ENCODE data around the gene CXXC5. TPM values are rescaled to one million over a fixed set of nuclear protein-coding genes. Genes with fewer than 3 reads are reported as not detected.

Gene CXXC5
- total and polyA plus RNA-seq, 2 experiments from 2014 or later = 90.9 to 106 TPM

GRCh38 chr5:139649082-139649991 lies 1.2 kb downstream of the CXXC5 start:
- Histone ChIP-seq H3K36me3 (replicated peaks; ENCODE audit: insufficient read depth, low read depth) (no peaks in the 10 kb centered on the region), H3K79me2 (peaks cover 54% of the 10 kb centered on the region), H3K27me3 (no peaks in the 10 kb centered on the region), H2AFZ (peak overlapping the region; percentile 55), H3K9me3 (ENCODE audit: low read depth) (no peaks in the 10 kb centered on the region), H3K9me2 (replicated peaks; ENCODE audit: insufficient read depth) (no peaks in the 10 kb centered on the region), H3K27ac (peak overlapping the region; percentile 93), H4K20me1 (ENCODE audit: insufficient read depth, poor library complexity, severe bottlenecking) (peaks cover 20% of the 10 kb centered on the region), H3K4me1 (ENCODE audit: insufficient read depth) (peaks cover 52% of the 10 kb centered on the region), H3K4me3 (peak overlapping the region; percentile 97), H3K4me2 (peak overlapping the region; percentile 94)
- 1% methylated on average over 64 of the region's 77 CpGs for WGBS (ENCODE audit: low lambda C conversion rate, missing lambda C conversion rate)
- peak; percentile 63 for DNase-seq (ENCODE audit: low spot score)
- no peak for TF ChIP-seq EZH2phosphoT487 (IDR thresholded peaks at IDR 0.05; ENCODE audit: low read depth, severe bottlenecking, unreplicated experiment)
- TF ChIP-seq, protein P1, sequence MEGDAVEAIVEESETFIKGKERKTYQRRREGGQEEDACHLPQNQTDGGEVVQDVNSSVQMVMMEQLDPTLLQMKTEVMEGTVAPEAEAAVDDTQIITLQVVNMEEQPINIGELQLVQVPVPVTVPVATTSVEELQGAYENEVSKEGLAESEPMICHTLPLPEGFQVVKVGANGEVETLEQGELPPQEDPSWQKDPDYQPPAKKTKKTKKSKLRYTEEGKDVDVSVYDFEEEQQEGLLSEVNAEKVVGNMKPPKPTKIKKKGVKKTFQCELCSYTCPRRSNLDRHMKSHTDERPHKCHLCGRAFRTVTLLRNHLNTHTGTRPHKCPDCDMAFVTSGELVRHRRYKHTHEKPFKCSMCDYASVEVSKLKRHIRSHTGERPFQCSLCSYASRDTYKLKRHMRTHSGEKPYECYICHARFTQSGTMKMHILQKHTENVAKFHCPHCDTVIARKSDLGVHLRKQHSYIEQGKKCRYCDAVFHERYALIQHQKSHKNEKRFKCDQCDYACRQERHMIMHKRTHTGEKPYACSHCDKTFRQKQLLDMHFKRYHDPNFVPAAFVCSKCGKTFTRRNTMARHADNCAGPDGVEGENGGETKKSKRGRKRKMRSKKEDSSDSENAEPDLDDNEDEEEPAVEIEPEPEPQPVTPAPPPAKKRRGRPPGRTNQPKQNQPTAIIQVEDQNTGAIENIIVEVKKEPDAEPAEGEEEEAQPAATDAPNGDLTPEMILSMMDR (IDR thresholded peaks at IDR 0.05; ENCODE audit: poor library complexity) = no peak
- no peak for TF ChIP-seq EZH2 (IDR thresholded peaks at IDR 0.05; ENCODE audit: borderline replicate concordance)

DNA sequence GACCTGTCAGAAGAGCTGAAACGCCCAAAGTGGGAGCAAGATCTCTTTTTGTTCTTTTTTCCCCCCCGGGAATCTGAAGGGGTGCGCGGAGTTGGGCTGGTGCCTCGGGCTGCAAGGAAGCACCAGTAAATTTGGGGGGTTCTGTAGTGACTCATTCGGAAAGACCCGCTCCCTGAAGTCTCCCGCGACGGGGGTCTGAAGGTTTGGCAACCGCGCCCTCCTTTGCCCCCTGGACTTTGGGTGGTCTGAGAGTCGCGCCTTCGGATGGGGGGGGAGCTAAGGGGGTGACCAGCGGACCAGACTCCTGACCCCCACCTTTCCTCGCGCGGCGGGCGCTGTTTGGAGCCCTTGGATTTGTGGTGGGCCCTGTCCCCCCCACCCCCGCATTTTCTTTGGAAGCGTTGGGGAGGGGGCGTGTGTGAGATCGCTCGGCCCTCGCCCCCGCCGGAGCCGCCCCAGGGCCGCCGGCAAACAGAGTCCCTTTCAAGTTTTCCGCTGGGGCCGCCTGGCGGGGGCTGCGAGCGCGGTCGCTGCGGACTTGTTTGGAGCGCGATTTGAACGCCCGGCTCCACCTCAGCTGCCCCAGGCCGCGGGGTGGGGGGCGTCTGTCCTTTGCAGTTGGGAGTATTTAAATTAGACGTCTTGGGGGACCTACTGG lies 2.0 kb downstream of the CXXC5 start:
- peaks cover 27% of the 10 kb centered on the region for H4K20me1 ChIP-seq (ENCODE audit: insufficient read depth, poor library complexity, severe bottlenecking)
- peak overlapping the region; percentile 94 for H3K4me2 ChIP-seq
- TF ChIP-seq EZH2phosphoT487 (IDR thresholded peaks at IDR 0.05; ENCODE audit: low read depth, severe bottlenecking, unreplicated experiment) = peak; percentile 28
- TF ChIP-seq EZH2 (IDR thresholded peaks at IDR 0.05; ENCODE audit: borderline replicate concordance) = no peak
- TF ChIP-seq, protein P1 (IDR thresholded peaks at IDR 0.05; ENCODE audit: poor library complexity) = peak; percentile 25
- under 1% methylated on average over 36 of the region's 48 CpGs for WGBS (ENCODE audit: low lambda C conversion rate, missing lambda C conversion rate)
- peaks cover 55% of the 10 kb centered on the region for H3K4me1 ChIP-seq (ENCODE audit: insufficient read depth)
- H3K9me3 ChIP-seq (ENCODE audit: low read depth) = no peaks in the 10 kb centered on the region
- H2AFZ ChIP-seq = no peak overlapping the region
- DNase-seq (ENCODE audit: low spot score) = peak; percentile 76
- peaks cover 62% of the 10 kb centered on the region for H3K79me2 ChIP-seq
- H3K36me3 ChIP-seq (replicated peaks; ENCODE audit: insufficient read depth, low read depth) = no peaks in the 10 kb centered on the region
- peak overlapping the region; percentile 93 for H3K27ac ChIP-seq
- peak overlapping the region; percentile 97 for H3K4me3 ChIP-seq
- no peaks in the 10 kb centered on the region for H3K27me3 ChIP-seq
- H3K9me2 ChIP-seq (replicated peaks; ENCODE audit: insufficient read depth) = no peaks in the 10 kb centered on the region

GRCh38 chr5:139650689-139651042 lies 2.5 kb downstream of the CXXC5 start:
- Histone ChIP-seq H4K20me1 (ENCODE audit: insufficient read depth, poor library complexity, severe bottlenecking) (peaks cover 28% of the 10 kb centered on the region), H3K79me2 (peaks cover 66% of the 10 kb centered on the region)

More at GRCh38 chr5:139650689-139651042, 2.5 kb downstream of the CXXC5 start:
- Histone ChIP-seq H3K9me3 (ENCODE audit: low read depth) (no peaks in the 10 kb centered on the region), H3K9me2 (replicated peaks; ENCODE audit: insufficient read depth) (no peaks in the 10 kb centered on the region), H3K27me3 (no peaks in the 10 kb centered on the region), H3K4me1 (ENCODE audit: insufficient read depth) (peaks cover 60% of the 10 kb centered on the region), H3K4me3 (peak overlapping the region; percentile 97), H2AFZ (no peak overlapping the region), H3K4me2 (peak overlapping the region; percentile 94), H3K36me3 (replicated peaks; ENCODE audit: insufficient read depth, low read depth) (no peaks in the 10 kb centered on the region), H3K27ac (peak overlapping the region; percentile 93)
- 9% methylated on average over 12 of the region's 13 CpGs for WGBS (ENCODE audit: low lambda C conversion rate, missing lambda C conversion rate)
- no peak for TF ChIP-seq EZH2 (IDR thresholded peaks at IDR 0.05; ENCODE audit: borderline replicate concordance)
- TF ChIP-seq, protein P1 (IDR thresholded peaks at IDR 0.05; ENCODE audit: poor library complexity) = no peak
- TF ChIP-seq EZH2phosphoT487 (IDR thresholded peaks at IDR 0.05; ENCODE audit: low read depth, severe bottlenecking, unreplicated experiment) = no peak
- DNase-seq (ENCODE audit: low spot score) = peak; percentile 58
